ENCODE results near the gene FITM1.

GRCh38 chr14:24179961-24180796 lies 49.7 kb downstream of the FITM1 start:
- TF ChIP-seq SP1 (IDR thresholded peaks at IDR 0.05) (no peak), FOXM1 (IDR thresholded peaks at IDR 0.05; ENCODE audit: borderline replicate concordance) (no peak), SUZ12 (IDR thresholded peaks at IDR 0.05) (no peak), ZNF384 (IDR thresholded peaks at IDR 0.05) (no peak)
